Cortex of kidney (tissue), 1 donor: Measurements from ENCODE around the gene SSX5.
"Not testable (repeated sequence)": the region's sequence is repeated elsewhere in the genome, so short reads cannot be mapped to it uniquely, and the experiment has no call there.

Experiments
- DNase-seq: peaks from one replicate; lab custom pipeline; 2025; lab: John Stamatoyannopoulos, UW

The SSX5 gene, protein sequence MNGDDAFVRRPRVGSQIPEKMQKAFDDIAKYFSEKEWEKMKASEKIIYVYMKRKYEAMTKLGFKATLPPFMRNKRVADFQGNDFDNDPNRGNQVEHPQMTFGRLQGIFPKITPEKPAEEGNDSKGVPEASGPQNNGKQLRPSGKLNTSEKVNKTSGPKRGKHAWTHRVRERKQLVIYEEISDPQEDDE

DNA sequence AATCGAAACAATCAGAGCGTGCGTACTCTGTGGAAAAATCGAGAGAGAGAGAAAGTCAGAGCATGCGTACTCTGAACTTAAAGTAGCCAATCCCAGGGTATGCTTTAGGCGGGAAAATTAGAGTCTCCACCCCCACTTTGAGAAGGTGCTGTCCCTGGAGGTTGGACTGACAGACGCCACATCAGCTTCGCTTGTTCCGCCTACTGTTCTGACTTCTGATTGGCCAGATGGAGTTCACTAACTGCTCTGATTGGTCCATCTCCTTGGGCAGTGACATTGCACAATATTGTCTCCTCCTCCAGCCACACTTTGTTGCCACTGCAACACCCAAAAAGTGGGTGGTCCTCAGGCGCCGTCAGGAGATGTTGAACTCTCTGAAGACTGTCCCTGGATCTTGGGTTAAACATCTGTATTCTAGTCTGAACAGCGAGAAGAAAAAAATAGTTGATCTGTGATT lies at the start of gene SSX5:
TSS of gene SSX5 (minus strand) at position 51 of the 457 bp plus-strand sequence. CDS start 1,437 bp downstream, outside the sequence.
- DNase-seq: no peak

DNA sequence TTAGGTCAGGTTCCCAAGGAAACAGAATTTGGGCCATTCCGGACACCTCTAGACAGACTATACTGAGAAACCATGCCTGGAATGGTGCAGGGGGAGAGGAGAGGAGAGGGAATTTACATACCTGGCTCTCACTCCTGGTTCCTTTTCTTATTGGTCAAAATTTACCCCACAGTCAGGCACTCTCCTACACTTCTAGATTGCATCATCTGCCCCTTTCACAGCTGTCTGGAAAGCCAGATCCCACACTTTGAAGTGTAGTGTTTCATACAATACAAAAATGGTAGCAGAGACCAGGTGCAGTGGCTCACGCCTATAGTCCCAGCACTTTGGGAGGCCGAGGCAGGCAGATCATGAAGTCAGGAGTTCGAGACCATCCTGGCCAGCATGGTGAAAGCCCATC lies 27.6 kb upstream of the SSX5 start:
- DNase-seq: not testable (repeated sequence)

DNA sequence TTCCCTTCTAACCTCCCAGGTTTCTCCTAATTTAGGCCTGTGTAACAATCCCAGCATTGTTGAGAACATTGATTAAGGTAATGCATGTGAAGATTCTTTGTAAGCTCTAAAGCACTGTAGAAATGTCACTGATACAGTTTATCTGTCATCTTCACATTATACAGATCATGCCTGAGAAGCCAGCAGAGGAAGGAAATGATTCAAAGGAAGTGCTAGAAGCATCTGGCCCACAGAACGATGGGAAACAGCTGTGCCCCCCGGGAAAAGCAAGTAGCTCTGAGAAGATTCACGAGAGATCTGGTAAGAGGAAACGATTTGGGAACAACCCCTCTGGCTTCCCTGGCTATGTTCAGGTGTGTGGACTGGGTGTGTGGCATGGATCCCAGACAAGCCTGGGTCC lies 17.7 kb upstream of the SSX5 start:
- not testable (repeated sequence) for DNase-seq

DNA sequence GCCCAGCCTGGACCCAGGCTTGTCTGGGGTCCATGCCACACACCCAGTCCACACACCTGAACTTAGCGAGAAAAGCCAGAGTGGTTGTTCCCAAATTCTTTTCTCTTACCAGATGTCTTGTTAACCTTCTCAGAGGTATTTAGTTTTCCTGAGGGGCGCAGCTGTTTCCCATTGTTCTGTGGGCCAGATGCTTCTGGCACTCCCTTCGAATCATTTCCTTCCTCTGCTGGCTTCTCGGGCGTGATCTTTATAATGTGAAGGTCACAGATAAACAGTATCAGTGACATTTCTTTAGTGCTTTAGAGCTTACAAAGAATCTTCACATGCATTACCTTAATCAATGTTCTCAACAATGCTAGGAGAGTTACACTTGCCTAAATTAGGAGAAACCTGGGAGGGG lies 6.6 kb downstream of the SSX5 start:
- DNase-seq: not testable (repeated sequence)

DNA sequence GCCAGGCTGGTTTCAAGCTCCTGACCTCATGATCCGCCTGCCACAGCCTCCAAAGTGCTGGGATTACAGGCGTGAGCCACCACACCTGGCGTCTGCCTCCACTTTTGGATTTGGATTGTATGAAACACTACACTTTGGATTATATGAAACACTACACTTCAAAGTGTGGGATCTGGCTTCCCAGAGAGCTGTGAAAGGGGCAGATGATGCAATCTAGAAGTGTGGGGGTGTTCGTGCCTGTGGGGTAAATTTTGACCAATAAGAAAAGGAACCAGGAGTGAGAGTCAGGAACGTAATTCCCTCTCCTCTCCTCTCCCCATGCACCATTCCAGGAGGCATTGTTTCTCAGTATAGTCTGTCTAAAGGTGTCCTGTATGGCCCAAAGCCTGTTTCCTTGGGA lies 14.7 kb downstream of the SSX5 start:
- DNase-seq: not testable (repeated sequence)

DNA sequence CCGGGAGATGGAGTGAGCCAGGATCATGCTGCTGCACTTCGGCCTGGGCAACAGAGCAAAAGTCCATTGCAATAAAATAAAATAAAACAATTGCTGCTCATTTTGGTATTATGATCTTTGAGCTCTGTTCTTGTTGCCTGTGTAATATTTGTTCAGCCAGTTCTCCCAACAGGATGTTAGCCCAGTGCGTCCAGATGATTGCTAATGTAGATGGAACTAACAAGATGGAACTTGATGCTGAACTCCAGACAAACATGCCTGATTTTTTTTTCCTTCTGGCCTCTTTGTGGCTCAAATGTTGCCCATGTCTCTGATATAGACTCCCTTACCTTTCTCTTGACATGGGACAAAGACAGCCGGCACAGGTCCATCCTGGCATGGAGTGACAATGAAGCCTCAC lies 15.8 kb downstream of the SSX5 start:
- no peak for DNase-seq

DNA sequence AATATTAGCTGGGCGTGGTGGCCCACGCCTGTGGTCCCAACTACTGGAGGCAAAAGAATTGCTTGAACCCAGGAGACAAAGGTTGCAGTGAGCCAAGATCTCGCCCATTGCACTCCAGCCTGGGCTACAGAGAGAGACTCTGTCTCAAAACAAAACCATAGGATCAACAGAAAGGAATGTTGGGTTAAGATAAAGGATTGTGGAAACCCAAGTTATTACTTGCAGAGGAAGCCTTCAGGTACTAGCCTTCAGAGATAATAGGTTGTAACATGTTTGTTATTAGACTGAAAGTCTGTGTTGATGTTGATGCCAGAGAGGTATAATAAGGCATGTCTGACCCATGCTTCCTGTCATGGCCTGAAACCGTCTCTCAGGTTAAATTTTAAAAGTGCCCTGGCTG lies 16.9 kb downstream of the SSX5 start:
- DNase-seq: no peak

DNA sequence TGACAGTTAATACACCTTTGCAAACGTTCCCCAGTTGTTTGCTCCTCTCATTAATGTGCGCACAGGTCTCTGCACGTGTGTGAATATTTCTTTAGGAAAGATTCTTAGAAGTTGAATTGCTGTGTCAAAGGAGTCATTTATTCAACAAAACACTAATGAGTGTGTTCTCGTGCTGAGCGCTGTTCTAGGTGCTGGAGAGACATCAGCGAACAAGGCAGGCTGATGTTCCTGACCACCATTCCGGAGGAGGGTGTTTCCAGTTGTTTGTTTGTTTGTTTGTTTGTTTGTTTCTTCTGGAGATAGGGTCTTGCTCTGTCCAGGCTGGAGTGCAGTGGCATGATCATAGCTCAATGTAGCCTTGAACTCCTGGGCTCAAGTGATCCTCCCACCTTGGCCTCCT lies 30.3 kb downstream of the SSX5 start:
- not testable (repeated sequence) for DNase-seq

DNA sequence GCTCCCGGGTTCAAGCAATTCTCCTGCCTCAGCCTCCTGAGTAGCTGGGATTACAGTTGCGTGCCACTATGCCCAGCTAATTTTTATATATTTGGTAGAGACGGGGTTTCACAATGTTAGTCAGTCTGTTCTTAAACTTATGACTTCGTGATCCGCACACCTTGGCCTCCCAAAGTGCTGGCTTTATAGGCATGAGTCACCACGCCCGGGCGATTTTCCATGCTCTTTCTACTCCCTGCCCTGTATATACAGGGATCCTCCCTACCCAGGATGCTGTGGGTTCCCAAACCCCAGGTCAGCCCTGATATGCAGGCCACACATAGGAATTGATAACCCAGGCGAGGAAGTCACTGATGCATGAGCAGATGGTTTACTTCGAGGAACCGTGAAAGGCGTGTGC lies 31.4 kb downstream of the SSX5 start:
- DNase-seq: no peak

DNA sequence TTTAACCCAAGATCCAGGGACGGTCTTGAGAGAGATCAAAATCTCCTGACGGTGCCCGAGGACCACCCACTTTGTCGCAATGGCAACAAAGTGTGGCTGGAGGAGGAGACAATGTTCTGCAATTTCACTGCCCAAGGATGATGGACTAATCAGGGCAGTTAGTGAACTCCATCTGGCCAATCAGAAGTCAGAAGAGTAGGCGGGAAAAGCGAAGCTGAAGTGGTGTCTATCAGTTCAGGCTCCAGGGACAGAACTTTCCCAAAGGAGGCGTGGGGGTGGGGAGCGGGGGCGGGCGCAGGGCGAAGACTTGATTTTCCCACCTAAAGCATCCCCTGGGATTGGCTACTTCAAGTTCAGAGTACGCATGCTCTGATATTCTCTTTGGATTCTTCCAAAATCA lies 40.6 kb downstream of the SSX5 start:
- no peak for DNase-seq

DNA sequence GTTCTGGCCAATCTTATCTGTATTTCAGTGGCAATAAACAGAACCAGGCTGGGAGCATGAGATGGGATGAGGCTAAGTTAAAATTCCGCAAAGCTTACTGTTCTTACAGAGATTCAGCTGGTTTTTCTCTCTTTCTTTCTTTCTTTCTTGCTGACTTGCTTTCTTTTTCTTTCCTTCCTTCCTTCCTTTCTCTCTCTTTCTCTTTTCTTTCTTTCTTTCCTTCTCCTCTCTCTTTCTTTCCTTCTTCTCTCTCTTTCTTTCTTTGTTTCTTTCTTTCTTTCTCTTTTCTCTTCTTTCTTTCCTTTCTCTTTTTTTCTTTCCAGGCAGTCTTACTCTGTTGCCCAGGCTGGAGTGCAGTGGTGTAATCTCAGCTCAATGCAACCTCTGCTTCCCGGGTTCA lies 41.8 kb downstream of the SSX5 start:
- no peak for DNase-seq

DNA sequence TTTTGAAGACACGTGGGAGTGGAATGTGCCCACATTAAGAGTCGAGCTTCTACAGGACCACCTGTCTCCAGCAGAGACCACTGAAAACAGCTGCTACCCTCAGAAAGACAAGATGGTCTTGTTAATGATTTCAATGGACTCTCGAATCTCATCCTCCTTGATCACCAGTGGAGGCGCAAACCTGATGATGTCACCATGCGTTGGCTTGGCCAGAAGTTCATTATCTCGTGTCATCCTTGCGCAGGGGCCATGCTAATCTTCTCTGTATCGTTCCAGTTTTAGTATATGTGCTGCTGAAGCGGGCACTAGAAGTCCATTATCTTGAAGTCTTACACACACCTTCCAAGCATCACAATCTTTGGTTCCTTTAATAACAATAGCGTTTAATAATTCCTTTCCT lies 42.8 kb downstream of the SSX5 start:
- no peak for DNase-seq

DNA sequence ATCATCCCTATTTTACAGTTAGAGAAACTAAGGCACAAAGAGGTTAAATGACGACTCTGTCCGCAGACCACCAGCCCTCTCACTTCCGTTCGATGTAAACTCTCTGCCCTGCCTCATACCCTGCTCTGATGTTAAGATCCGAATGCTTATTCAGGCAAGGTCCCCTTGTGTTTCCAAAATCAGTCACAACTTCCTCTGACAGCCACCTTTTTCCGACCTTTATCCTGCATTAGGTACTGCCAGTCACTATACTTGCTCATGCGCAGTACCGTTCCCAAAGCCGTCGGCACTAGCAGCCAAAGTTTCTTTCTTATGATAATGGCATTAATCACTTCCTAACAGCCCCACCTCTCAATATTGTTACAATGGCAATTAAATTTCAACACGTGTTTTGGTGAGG lies 53.9 kb downstream of the SSX5 start:
- DNase-seq: not testable (repeated sequence)

DNA sequence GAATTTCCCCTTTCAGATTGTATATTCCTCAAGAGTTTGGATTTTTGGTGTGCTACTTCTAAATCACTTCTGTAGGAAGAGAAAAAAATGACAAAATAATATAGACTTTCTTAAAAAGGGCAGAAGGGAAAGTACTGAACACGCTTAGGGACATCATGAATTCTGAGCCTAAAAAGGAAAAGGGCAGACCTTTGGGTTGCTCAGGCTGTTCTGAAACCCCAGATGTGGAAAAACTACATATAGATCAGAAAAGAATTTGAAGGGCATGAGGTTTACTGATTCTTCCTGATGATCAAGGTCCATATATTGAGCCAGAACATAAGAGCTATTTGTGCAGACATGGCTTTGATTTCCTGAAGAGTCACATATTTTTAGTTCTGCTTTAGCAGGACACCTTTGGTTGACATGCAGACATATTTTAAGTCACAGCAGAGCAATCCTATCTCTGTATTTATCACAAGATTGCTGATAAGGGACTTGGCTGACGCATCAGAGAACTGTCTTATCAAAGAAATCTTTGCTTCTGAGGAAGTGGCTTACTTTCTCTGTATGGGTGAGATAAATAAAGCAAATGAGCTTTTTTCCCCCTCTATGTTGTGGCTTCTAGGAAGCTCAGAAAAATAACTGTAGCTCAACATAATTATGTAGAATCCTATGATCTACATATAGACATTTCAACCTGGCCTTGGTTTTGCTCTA lies 54.6 kb downstream of the SSX5 start:
- not testable (repeated sequence) for DNase-seq

DNA sequence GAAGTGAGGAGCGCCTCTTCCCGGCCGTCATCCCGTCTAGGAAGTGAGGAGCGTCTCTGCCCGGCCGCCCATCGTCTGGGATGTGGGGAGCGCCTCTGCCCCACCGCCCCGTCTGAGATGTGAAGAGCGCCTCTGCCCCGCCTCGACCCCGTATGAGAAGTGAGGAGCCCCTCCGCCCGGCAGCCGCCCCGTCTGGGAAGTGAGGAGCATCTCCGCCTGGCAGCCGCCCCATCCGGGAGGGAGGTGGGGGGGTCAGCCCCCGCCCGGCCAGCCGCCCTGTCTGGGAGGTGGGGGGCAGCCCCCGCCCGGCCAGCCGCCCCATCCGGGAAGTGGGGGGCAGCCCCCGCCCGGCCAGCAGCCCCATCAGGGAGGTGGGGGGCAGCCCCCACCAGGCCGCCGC lies 57.5 kb downstream of the SSX5 start:
- not testable (repeated sequence) for DNase-seq
